GM21619 (cell line): ENCODE measurements around the gene SMIM41.
A peak's percentile ranks its signal among the peaks of the same experiment; 100 is the strongest.

Experiments
- ATAC-seq: cut with Tn5 transposase; IDR thresholded peaks from one replicate; pipeline ENCODE4 v1.9.1; 2021; ENCODE audit not compliant: unreplicated experiment

The SMIM41 gene

DNA sequence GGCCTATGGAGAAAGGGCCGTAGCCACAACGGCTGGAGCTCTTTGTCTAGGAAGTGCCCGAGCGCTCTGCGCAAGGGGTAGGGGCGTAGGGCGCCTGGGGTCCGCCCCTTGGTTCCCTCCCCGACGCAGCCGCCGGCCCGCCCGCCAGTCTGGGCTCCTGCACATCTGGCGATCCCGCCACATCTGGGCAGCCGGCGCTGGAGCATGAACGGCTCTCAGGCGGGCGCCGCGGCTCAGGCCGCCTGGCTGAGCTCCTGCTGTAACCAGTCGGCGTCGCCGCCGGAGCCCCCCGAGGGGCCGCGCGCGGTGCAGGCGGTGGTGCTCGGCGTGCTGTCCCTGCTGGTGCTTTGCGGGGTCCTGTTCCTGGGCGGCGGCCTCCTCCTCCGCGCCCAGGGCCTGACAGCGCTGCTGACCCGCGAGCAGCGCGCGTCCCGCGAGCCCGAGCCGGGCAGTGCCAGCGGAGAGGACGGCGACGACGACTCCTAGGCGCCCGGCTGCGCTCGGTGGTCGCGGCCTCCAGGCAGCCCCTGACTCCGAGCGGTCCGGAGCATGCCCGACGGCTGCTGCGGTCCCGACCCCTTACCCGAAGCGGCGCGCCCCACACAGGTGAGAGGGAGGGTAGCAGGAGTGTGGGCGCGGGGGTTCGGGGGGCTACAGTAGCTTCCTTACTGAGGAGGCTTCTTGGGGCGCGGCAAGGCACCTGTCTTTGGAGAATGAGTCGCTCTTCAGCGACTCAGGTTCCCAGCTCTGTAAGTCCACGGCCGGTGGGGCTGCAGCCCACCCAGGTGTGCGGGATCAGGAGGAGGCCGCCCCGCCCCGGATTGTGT is at the start of gene SMIM41:
Gene SMIM41, plus strand, starts transcription at position 129 of the 827 bp plus-strand sequence. Its CDS starts 76 bp downstream, at position 205.
- ATAC-seq = no peak

DNA sequence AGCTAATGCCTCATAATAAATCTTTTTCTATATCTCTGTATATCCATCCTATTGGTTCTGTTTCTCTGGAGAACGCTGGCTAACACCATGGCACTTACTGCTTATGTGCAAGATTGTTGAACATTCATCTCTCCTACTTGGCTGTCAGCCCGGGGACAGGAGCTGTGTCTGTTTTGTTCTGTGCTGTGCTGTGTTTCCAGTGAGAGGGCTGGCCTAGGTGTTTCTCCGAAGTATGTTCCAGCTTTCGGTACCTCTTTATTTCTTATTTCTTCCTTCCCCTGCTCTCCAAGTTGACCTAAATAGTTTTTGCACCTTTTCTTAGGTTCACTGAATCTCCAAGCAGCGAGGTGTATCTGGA is 47.1 kb upstream of the SMIM41 start:
- no peak for ATAC-seq

- peak; percentile 82 for ATAC-seq
Observed at GRCh38 chr12:52032804-52033445, 46.6 kb upstream of the SMIM41 start.

- no peak for ATAC-seq
Observed at GRCh38 chr12:52033446-52034140, 45.9 kb upstream of the SMIM41 start.

- no peak for ATAC-seq
Observed at GRCh38 chr12:52035190-52035589, 44.3 kb upstream of the SMIM41 start.

DNA sequence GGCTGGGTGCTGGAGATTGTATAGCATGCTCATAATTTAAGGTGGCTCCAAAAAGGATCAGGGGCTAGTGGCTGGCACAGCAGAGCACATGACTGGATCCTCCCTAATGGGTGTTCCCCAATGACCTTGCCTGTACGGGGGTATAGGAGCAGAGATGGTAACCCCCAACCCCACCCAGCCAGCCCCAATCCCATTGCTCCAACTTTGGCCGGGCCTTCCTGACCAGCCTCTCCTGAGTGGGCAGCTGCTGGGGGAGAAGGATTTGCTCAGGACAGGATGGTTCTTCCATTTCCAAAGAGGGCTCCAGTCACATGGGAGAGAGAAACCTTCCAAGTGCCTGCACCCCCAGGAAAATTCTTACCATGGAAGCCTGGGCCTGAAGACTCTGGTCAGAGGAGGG is 43.6 kb upstream of the SMIM41 start:
- no peak for ATAC-seq

GRCh38 chr12:52036587-52037171 is 42.8 kb upstream of the SMIM41 start:
- peak; percentile 44 for ATAC-seq

DNA sequence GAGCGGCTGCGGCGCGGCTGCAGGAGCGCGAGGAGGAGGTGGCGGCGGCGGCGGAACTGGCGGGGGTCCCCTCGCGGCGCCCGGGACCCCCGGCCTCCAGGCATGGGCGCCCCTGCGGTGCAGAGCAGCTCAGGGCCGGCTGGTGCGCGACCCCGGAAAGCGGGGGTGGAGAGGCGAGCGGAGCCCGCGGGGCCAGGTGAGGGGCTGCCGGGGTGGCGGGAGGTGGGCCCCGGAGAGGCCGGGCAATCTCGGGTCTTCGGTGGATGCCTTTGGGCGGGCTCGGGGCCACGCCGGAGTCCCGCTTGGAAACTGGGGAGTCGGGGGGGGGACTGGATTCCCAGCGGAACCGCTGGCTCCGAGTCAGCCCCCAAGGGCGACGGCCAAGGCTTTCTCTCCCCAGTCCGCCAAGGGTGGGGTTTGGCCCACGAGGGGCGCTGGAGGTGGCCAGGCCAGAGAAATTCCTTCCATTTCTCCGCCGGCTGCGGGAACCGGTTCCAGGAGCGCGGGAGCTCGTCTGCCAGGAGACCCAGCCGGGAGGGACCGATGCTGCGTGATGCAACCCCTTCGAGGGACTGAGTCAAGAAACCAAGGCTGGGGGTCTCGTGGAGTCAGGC is 42.1 kb upstream of the SMIM41 start:
- ATAC-seq = no peak

DNA sequence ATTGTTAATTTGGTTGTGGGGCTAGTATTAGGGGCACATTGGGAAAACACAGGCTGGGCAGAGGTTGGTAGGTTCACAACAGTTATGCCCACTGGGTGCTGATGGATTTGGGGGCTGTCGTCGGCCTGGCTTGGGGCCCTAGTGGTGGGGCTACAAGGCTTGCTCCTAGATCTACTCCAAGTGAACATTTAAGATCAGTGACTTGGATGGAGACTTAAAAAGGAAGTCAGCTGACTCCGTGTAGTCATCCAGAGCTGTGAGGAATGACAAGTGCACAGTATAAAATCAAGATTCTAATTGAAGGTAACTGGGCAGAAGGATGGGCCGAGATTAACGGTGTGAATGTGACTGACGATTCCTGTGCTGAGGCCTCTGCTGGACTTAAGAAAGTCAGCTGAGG is 41.1 kb upstream of the SMIM41 start:
- no peak for ATAC-seq

DNA sequence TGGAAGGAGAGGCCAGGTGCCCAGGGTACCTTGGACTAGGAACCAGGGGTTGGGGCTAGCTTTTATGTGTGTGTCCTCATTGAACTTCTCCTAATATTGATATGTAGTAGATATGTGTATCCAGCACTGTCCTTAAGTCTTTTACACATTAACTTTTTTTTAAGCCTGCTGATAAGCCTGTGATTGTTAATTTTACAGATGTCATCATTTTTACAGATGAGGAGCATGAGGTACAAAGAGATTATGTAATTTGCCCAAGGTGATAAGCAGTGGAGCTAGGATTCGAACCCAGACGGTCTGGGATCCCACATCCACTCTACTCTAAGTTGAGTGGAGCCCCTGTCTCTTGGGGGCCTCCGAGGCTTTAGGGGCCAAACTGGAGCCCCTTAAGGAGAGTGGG is 38.5 kb upstream of the SMIM41 start:
- ATAC-seq = no peak

DNA sequence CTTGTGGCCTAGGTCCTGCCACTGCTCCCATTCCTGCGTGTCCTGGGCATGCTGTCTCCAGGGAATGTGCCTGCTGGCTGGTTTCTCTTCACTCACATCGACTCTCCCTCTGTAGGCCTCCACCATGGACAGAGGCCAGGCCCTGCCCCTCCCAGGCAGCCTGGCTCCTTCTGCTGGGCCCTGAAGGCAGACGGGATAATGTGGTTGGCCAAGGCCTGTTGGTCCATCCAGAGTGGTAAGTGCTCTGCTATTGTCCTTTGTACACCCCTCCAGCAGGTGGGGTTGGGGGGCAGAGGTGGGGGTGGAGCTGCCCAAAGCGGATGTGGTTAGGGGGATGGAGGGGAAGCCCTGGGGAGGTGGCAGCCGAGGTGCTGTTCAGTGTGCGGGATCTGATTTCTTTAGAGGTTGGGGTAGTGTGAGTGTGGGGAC is 37.8 kb upstream of the SMIM41 start:
- no peak for ATAC-seq

DNA sequence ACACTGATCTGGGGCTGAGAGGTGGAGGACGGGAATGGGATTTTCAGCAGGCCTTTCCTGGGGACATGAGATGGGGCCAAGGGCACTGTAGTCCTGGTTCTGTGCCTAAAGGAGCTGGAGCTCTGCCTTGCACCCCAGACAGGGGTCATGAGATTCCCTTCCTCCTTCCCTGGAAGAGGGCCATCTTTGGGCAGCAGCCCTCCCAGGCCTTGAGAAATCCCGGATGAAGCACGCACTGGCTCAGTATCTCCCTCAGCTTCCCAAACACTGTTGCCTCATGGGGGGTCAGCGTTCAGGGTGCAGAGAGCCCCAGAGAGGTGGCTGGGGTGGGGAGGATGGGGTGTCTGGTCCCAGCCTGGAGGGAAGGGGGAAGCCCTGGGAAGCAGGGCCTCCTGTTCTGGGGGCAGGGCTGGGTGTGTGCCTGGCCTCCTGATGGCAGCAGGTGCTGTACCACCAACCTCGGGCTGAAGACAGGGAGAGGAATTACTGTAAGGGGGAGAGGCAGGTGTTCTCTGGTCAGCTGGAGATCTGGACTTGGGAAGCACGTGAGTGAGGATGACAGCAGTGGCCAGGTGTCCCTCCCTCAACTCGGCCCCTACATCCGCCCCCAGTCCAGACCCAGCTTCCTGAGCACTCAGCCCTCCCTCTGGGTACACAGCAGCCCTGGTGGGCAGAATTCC is 36.7 kb upstream of the SMIM41 start:
- no peak for ATAC-seq

DNA sequence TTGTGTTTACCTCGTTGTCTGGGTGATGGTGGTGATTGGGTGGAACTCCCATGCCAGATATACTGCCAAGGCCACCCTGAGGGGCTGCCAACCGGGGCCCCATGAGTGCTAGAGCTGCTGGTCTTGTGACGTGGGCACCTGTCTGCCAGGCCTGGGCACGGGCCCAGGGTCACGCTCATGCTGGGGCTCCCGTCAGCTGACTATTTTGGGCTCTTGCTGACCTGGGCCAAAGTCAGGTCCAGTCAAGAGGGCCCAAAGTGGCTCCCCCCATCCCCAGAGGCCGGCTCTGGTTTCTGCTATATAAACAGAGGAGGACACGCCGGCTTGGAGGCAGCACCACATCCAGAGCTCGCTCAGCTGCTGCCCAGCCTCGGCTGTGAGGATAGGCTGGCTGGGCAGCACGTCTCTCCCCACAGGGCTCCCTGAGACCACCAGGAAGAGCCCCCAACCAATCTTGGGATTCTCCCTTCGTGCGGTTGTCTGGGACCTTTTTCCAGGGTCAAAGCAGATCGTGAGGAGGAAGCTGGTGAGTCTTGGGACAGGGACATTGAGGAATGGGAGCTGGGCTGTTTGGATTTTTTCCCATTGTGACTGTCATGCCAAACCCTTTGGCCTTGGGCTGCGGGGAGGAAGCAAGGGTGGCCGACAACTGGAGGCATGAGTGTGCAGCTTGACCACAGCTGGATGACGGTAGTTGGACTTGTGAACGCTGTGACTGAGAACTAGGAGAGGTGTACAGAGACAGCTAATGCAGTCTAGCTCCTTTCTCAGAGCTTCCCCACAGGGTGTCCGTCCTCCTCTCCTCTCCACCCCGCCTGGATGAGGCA is 35.9 kb upstream of the SMIM41 start:
- ATAC-seq = no peak

DNA sequence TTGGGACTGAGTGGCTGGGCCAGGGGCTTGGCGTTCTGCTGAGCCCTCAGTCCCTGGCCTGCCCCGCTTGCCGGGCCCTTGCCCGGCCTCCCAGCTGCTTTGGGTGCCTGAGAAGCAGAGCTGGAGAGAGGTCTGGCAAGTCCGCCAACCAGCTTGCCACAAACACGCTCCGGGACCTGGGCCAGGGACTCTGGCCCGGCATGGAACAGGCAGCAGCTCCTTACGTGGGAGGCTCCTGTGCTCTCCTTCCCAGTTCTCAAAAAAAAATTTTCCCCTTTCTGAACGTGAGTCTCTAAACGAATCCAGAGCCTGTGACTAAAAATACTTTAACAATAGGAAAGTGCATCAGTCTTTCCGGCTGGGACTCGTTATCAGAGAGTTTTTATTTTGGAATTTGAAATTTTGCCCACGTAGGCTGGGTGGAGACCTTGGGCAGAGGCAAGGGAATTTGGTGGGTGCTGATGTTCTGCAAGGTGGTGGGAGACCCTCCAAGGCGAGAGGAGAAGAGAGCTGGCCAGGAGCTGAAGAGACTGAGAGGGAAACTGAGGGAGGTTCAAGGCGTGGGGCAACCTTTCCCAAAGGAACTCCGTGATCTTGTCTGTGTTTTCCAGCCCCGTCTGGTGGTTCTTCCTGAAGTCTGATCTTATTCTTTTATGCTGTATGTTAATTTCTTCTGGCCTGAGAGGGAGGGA is 35.1 kb upstream of the SMIM41 start:
- no peak for ATAC-seq

GRCh38 chr12:52045794-52046199 is 33.7 kb upstream of the SMIM41 start:
- no peak for ATAC-seq

DNA sequence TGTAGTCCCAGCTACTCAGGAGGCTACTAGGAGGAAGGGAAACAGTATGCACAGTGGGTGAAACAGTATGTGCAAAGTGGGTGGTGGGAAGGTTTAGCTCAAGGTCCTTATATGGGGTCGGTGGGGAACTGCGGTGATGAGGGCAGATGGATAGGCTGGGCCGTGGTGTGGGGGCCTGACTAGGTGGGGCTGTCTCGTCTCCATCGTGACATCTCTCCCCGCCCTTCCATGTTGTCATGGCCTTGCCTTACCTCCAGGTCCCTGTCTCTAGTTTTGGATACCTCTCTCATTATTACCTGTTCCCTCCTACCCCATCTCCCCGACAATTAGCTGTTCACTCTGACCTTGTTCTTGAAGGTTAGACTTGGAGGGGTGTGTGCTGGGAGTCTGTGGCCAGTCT is 32.6 kb upstream of the SMIM41 start:
- ATAC-seq = no peak

DNA sequence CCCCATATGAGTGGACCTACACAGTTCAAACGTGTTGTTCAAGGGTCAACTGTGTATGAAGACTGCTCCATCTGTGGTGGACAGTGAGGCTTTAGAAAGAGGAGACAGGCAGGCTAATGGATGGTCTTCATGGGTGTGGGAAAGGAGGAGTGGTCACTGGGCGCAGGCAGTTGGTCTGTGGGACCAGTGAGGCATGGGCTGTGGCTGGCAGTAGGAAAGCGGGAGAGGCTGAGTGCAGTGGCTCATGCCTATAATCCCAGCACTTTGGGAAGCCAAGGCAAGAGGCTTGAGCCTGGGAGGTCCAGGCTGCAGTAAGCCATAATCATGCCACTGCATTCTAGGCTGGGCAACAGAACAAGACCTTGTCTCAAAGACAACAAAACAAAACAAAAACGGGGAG is 30.2 kb upstream of the SMIM41 start:
- ATAC-seq = no peak

GRCh38 chr12:52049688-52050087 is 29.8 kb upstream of the SMIM41 start:
- ATAC-seq = no peak

DNA sequence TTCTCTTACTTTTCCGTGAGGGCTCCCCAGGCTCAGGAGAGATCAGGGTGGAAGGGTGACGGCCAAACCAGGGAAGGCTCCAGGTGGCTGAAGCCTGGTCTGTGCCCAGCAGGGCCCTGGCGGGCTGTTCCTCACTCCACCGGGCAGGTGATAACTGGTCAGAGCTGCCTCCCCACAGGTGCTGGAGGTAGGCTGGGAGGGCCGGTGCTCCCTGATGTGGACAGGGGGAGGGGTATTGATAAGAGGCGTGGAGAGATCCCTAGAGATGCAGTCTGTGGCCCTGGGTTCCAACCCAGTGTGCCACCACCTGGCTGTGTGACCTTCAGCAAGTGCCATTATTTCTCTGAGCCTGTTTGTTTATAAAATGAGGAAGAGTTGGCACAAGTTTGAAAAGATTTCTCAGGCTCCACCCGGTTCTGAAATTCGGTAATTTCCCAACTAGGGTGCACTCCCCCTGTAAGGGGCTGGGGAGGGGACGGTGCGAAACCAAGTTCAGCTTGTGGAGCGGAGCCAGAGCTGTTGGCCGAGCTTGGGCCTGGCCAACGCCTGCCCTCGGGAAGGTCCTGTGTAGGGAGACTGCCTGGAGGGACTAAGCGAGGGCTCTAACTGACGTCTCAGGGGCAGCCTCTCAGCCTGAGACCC is 29.3 kb upstream of the SMIM41 start:
- no peak for ATAC-seq
